LNCAP (cell line): ENCODE measurements around the gene SLC22A23.

Experiments used
- CTCF ChIP-seq: fragments of 450-650 bp; IDR thresholded peaks from 2 replicates; pipeline ENCODE4 v1.5.1; 2017; ENCODE audit warnings: mild to moderate bottlenecking

Gene SLC22A23

GRCh38 chr6:3249821-3250220 lies 207.0 kb downstream of the SLC22A23 start:
- no peak for TF ChIP-seq CTCF

- TF ChIP-seq CTCF = no peak
These were observed 209.3 kb downstream of the SLC22A23 start for GRCh38 chr6:3247255-3248146.

GRCh38 chr6:3245216-3245615 lies 211.6 kb downstream of the SLC22A23 start:
- no peak for TF ChIP-seq CTCF

- TF ChIP-seq CTCF = no peak
These were observed 212.6 kb downstream of the SLC22A23 start for GRCh38 chr6:3244003-3244831.

DNA sequence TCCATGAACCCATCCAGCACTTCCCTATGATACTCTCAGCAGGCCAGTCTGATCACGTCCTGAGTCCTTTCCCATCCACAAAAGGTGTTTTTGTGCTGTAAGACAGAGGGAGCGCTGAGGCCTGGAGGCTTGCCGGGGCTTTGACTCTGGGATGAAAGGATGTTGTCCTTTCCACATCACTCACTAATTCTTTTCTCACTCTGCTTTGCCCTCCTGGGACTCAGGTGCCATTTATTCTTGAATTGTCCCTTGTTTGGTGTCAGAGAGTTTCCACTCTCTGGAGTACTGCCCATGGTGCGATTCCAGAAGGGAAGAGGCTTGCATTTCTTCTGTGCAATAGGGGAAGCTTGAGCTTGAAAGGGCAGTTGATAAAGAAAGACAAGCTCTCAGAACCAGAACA lies 214.1 kb downstream of the SLC22A23 start:
- TF ChIP-seq CTCF = no peak

GRCh38 chr6:3240595-3240994 lies 216.3 kb downstream of the SLC22A23 start:
- no peak for TF ChIP-seq CTCF

- TF ChIP-seq CTCF = no peak
These were observed 217.6 kb downstream of the SLC22A23 start for GRCh38 chr6:3239110-3239830.
